GM21423 (cell line): ENCODE data around the gene DBR1.
A peak's percentile ranks its signal among the peaks of the same experiment; 100 is the strongest.
"Not testable (repeated sequence)": the region's sequence is repeated elsewhere in the genome, so short reads cannot be mapped to it uniquely, and the experiment has no call there.

Experiments used
- ATAC-seq: cut with Tn5 transposase; IDR thresholded peaks from one replicate; pipeline ENCODE4 v1.9.1; 2021; ENCODE audit warnings: mild to moderate bottlenecking, moderate library complexity; ENCODE audit not compliant: unreplicated experiment

DBR1 gene

GRCh38 chr3:138186803-138187295, 12.1 kb upstream of the DBR1 start:
- ATAC-seq = peak; percentile 93

GRCh38 chr3:138186221-138186620, 11.5 kb upstream of the DBR1 start:
- ATAC-seq = no peak

GRCh38 chr3:138184994-138185393, 10.3 kb upstream of the DBR1 start:
- ATAC-seq = no peak

- peak; percentile 75 for ATAC-seq
These were observed 5.8 kb upstream of the DBR1 start for GRCh38 chr3:138180375-138181029.

- ATAC-seq = peak; percentile 1
These were observed 826 bp downstream of the DBR1 start for GRCh38 chr3:138173769-138174420.

GRCh38 chr3:138172625-138173024, 2.1 kb downstream of the DBR1 start:
- ATAC-seq = no peak

- no peak for ATAC-seq
These were observed 9.7 kb downstream of the DBR1 start for GRCh38 chr3:138165061-138165460.

GRCh38 chr3:138157743-138158142, 17.0 kb downstream of the DBR1 start:
- ATAC-seq = no peak

GRCh38 chr3:138154534-138154933, 20.2 kb downstream of the DBR1 start:
- ATAC-seq = no peak

- no peak for ATAC-seq
These were observed 26.2 kb downstream of the DBR1 start for GRCh38 chr3:138148503-138148902.

- not testable (repeated sequence) for ATAC-seq
These were observed 32.5 kb downstream of the DBR1 start for GRCh38 chr3:138142181-138142580.

- ATAC-seq = no peak
These were observed 33.8 kb downstream of the DBR1 start for GRCh38 chr3:138140940-138141339.

GRCh38 chr3:138139691-138140090, 35.0 kb downstream of the DBR1 start:
- ATAC-seq = no peak

GRCh38 chr3:138137861-138138260, 36.9 kb downstream of the DBR1 start:
- no peak for ATAC-seq

- no peak for ATAC-seq
These were observed 38.5 kb downstream of the DBR1 start for GRCh38 chr3:138136201-138136600.

GRCh38 chr3:138135833-138136194, 38.9 kb downstream of the DBR1 start:
- no peak for ATAC-seq

- ATAC-seq = no peak
These were observed 39.4 kb downstream of the DBR1 start for GRCh38 chr3:138135146-138135832.

- ATAC-seq = no peak
These were observed 42.5 kb downstream of the DBR1 start, which contains the start of gene A4GNT for GRCh38 chr3:138132239-138132638. Gene A4GNT (minus strand): TSS chr3:138132390. CDS start chr3:138131256, 1,134 bp downstream.

GRCh38 chr3:138127636-138128365, 46.9 kb downstream of the DBR1 start:
- no peak for ATAC-seq

GRCh38 chr3:138125548-138126221, 49.0 kb downstream of the DBR1 start:
- ATAC-seq = no peak
